HG03045 (cell line): ENCODE data around the gene SINHCAF.
"Not testable (repeated sequence)": the region's sequence is repeated elsewhere in the genome, so short reads cannot be mapped to it uniquely, and the experiment has no call there.

Experiments used
- ATAC-seq: cut with Tn5 transposase; IDR thresholded peaks from one replicate; pipeline ENCODE4 v1.9.1; 2021; ENCODE audit warnings: mild to moderate bottlenecking, moderate library complexity; ENCODE audit not compliant: unreplicated experiment

Gene SINHCAF

GRCh38 chr12:31325877-31326631 is at the start of gene SINHCAF:
SINHCAF (minus strand) TSS chr12:31326150; CDS start chr12:31298204, 27,946 bp downstream.
- ATAC-seq: peak; percentile 54

GRCh38 chr12:31375422-31375821 is 49.5 kb upstream of the SINHCAF start:
- not testable (repeated sequence) for ATAC-seq

GRCh38 chr12:31371256-31371620 is 45.3 kb upstream of the SINHCAF start:
- ATAC-seq: no peak

GRCh38 chr12:31370531-31371255 is 44.7 kb upstream of the SINHCAF start:
- no peak for ATAC-seq

- ATAC-seq: no peak
Measured at GRCh38 chr12:31369712-31370521, 44.0 kb upstream of the SINHCAF start.

GRCh38 chr12:31368666-31369361 is 42.9 kb upstream of the SINHCAF start:
- no peak for ATAC-seq

- no peak for ATAC-seq
Measured at GRCh38 chr12:31366104-31366621, 40.2 kb upstream of the SINHCAF start.

GRCh38 chr12:31363831-31364230 is 37.9 kb upstream of the SINHCAF start:
- no peak for ATAC-seq

- ATAC-seq: no peak
Measured at GRCh38 chr12:31363416-31363809, 37.5 kb upstream of the SINHCAF start.

GRCh38 chr12:31362759-31363415 is 36.9 kb upstream of the SINHCAF start:
- ATAC-seq: peak; percentile 68

GRCh38 chr12:31362115-31362758 is 36.3 kb upstream of the SINHCAF start:
- peak; percentile 48 for ATAC-seq

GRCh38 chr12:31361730-31362114 is 35.8 kb upstream of the SINHCAF start:
- ATAC-seq: no peak

GRCh38 chr12:31355747-31356107 is 29.8 kb upstream of the SINHCAF start:
- no peak for ATAC-seq

- ATAC-seq: no peak
Measured at GRCh38 chr12:31353750-31354708, 28.1 kb upstream of the SINHCAF start.

- no peak for ATAC-seq
Measured at GRCh38 chr12:31346267-31346666, 20.3 kb upstream of the SINHCAF start.

- ATAC-seq: no peak
Measured at GRCh38 chr12:31343139-31343538, 17.2 kb upstream of the SINHCAF start.

- no peak for ATAC-seq
Measured at GRCh38 chr12:31342286-31342685, 16.3 kb upstream of the SINHCAF start.

- no peak for ATAC-seq
Measured at GRCh38 chr12:31339831-31340622, 14.1 kb upstream of the SINHCAF start.
